Panc1 (cell line): ENCODE results near the gene APLN.

Source experiments
- CTCF ChIP-seq: fragments of 450-650 bp; IDR thresholded peaks from 2 replicates; pipeline ENCODE4 v1.5.1; 2017; ENCODE audit warnings: mild to moderate bottlenecking
- REST ChIP-seq, 2 experiments: IDR thresholded peaks; 2 replicates each; pipeline ENCODE4 v1.6.1; 2011 to 2012; ENCODE audit warnings: low read depth in 2 of 2, control low read depth in 1 of 2, low read length in 1 of 2, mild to moderate bottlenecking in 1 of 2, moderate library complexity in 1 of 2; ENCODE audit not compliant: insufficient read depth in 1 of 2

- TF ChIP-seq REST (IDR thresholded peaks at IDR 0.05; ENCODE audit: insufficient read depth in 1 of 2, low read depth in 2 of 2, low read length in 1 of 2) (no peak), CTCF (no peak)
Measured at GRCh38 chrX:129632443-129632842, 22.3 kb downstream of the APLN start.
